ENCODE data around the gene DNER.

DNER gene

GRCh38 chr2:229467783-229468182 is 246.6 kb downstream of the DNER start:
- no peak for DNase-seq
- CTCF ChIA-PET: interaction anchor here (0.9 to 1.2 kb wide), 2 partner anchors 8 to 354 kb away, joined by 3 read pairs; no protein-coding TSS in a partner anchor
- POLR2A ChIA-PET: no interaction called here
- Histone ChIP-seq H3K4me1 (ENCODE audit: control extremely low read depth in 1 of 4, control insufficient read depth in 4 of 4, insufficient read depth in 4 of 4, low read length in 3 of 4) (no peaks in the 10 kb centered on the region), H3K27ac (ENCODE audit: insufficient read depth in 1 of 2, low read depth in 1 of 2, low read length in 2 of 2, poor library complexity in 1 of 2, severe bottlenecking in 2 of 2) (no peak overlapping the region), H3K9me3 (ENCODE audit: control extremely low read depth in 1 of 5, control insufficient read depth in 4 of 5, insufficient read depth in 2 of 5, low read depth in 1 of 5, low read length in 4 of 5) (no peaks in the 10 kb centered on the region), H3K4me3 (ENCODE audit: control insufficient read depth in 1 of 7, extremely low read depth in 1 of 7, insufficient read depth in 4 of 7, low read depth in 2 of 7, low read length in 6 of 7) (no peak overlapping the region), H3K27me3 (replicated peaks in 2 of 5; ENCODE audit: control insufficient read depth in 4 of 5, insufficient read depth in 5 of 5, low read length in 4 of 5) (peaks cover 0 to 3% (median 0%) of the 10 kb centered on the region in 5 experiments), H3K36me3 (ENCODE audit: control insufficient read depth in 4 of 4, insufficient read depth in 4 of 4, low read length in 3 of 4) (no peaks in the 10 kb centered on the region)
- WGBS (ENCODE audit: insufficient coverage): 97% methylated on average over 6 of the region's 7 CpGs

DNA sequence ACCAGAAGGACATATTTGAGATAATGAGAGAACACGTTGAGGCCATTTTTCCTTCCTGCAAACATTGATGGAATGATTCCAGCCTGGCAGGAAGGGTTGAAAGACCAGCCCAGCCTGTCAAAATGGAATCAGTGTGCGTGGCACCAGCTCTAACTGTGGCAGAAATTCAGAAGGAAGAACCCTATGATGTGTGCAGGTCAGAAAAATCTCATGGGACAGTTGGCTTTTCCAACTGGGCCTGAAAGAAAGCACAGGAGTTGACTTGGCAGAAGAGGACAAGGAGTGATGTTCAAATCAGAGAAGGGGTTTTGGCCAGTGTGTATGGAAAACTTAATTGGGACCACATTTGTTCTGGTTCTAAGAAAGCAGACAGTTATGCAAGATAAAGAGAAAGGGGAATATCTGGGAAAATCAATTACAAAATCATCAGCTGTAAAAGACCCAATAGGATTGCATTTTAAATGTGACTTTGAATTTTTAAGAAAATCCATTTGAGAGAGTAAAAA is 250.5 kb downstream of the DNER start:
- ChIA-PET CTCF (no interaction called here), POLR2A (no interaction called here)
- DNase-seq: no peak
- peaks cover 0 to 3% (median 0%) of the 10 kb centered on the region in 5 experiments for H3K27me3 ChIP-seq (replicated peaks in 2 of 5; ENCODE audit: control insufficient read depth in 4 of 5, insufficient read depth in 5 of 5, low read length in 4 of 5)
- 84% methylated on average over 2 of the region's 2 CpGs for WGBS (ENCODE audit: insufficient coverage)
- no peak overlapping the region for H3K4me3 ChIP-seq (ENCODE audit: control insufficient read depth in 1 of 7, extremely low read depth in 1 of 7, insufficient read depth in 4 of 7, low read depth in 2 of 7, low read length in 6 of 7)
- H3K27ac ChIP-seq (ENCODE audit: insufficient read depth in 1 of 2, low read depth in 1 of 2, low read length in 2 of 2, poor library complexity in 1 of 2, severe bottlenecking in 2 of 2): no peak overlapping the region
- no peaks in the 10 kb centered on the region for H3K4me1 ChIP-seq (ENCODE audit: control extremely low read depth in 1 of 4, control insufficient read depth in 4 of 4, insufficient read depth in 4 of 4, low read length in 3 of 4)
- H3K36me3 ChIP-seq (ENCODE audit: control insufficient read depth in 4 of 4, insufficient read depth in 4 of 4, low read length in 3 of 4): no peaks in the 10 kb centered on the region
- H3K9me3 ChIP-seq (ENCODE audit: control extremely low read depth in 1 of 5, control insufficient read depth in 4 of 5, insufficient read depth in 2 of 5, low read depth in 1 of 5, low read length in 4 of 5): no peaks in the 10 kb centered on the region

GRCh38 chr2:229462112-229462511 is 252.2 kb downstream of the DNER start:
- no peaks in the 10 kb centered on the region for H3K36me3 ChIP-seq (ENCODE audit: control insufficient read depth in 4 of 4, insufficient read depth in 4 of 4, low read length in 3 of 4)
- CTCF ChIA-PET: no interaction called here
- no peak overlapping the region for H3K27ac ChIP-seq (ENCODE audit: insufficient read depth in 1 of 2, low read depth in 1 of 2, low read length in 2 of 2, poor library complexity in 1 of 2, severe bottlenecking in 2 of 2)
- no peaks in the 10 kb centered on the region for H3K4me1 ChIP-seq (ENCODE audit: control extremely low read depth in 1 of 4, control insufficient read depth in 4 of 4, insufficient read depth in 4 of 4, low read length in 3 of 4)
- H3K4me3 ChIP-seq (ENCODE audit: control insufficient read depth in 1 of 7, extremely low read depth in 1 of 7, insufficient read depth in 4 of 7, low read depth in 2 of 7, low read length in 6 of 7): no peak overlapping the region
- POLR2A ChIA-PET: no interaction called here
- H3K27me3 ChIP-seq (replicated peaks in 2 of 5; ENCODE audit: control insufficient read depth in 4 of 5, insufficient read depth in 5 of 5, low read length in 4 of 5): peaks cover 0 to 3% (median 0%) of the 10 kb centered on the region in 5 experiments
- H3K9me3 ChIP-seq (ENCODE audit: control extremely low read depth in 1 of 5, control insufficient read depth in 4 of 5, insufficient read depth in 2 of 5, low read depth in 1 of 5, low read length in 4 of 5): no peaks in the 10 kb centered on the region
- DNase-seq: no peak

- Histone ChIP-seq H3K4me1 (ENCODE audit: control extremely low read depth in 1 of 4, control insufficient read depth in 4 of 4, insufficient read depth in 4 of 4, low read length in 3 of 4) (no peaks in the 10 kb centered on the region), H3K36me3 (ENCODE audit: control insufficient read depth in 4 of 4, insufficient read depth in 4 of 4, low read length in 3 of 4) (no peaks in the 10 kb centered on the region), H3K27ac (ENCODE audit: insufficient read depth in 1 of 2, low read depth in 1 of 2, low read length in 2 of 2, poor library complexity in 1 of 2, severe bottlenecking in 2 of 2) (no peak overlapping the region), H3K9me3 (ENCODE audit: control extremely low read depth in 1 of 5, control insufficient read depth in 4 of 5, insufficient read depth in 2 of 5, low read depth in 1 of 5, low read length in 4 of 5) (no peaks in the 10 kb centered on the region), H3K27me3 (replicated peaks in 2 of 5; ENCODE audit: control insufficient read depth in 4 of 5, insufficient read depth in 5 of 5, low read length in 4 of 5) (no peaks in the 10 kb centered on the region), H3K4me3 (ENCODE audit: control insufficient read depth in 1 of 7, extremely low read depth in 1 of 7, insufficient read depth in 4 of 7, low read depth in 2 of 7, low read length in 6 of 7) (no peak overlapping the region)
- 97% methylated on average over 5 of the region's 6 CpGs for WGBS (ENCODE audit: insufficient coverage)
- ChIA-PET CTCF (no interaction called here), POLR2A (no interaction called here)
- no peak for DNase-seq
These were observed 258.3 kb downstream of the DNER start for GRCh38 chr2:229456091-229456490.

DNA sequence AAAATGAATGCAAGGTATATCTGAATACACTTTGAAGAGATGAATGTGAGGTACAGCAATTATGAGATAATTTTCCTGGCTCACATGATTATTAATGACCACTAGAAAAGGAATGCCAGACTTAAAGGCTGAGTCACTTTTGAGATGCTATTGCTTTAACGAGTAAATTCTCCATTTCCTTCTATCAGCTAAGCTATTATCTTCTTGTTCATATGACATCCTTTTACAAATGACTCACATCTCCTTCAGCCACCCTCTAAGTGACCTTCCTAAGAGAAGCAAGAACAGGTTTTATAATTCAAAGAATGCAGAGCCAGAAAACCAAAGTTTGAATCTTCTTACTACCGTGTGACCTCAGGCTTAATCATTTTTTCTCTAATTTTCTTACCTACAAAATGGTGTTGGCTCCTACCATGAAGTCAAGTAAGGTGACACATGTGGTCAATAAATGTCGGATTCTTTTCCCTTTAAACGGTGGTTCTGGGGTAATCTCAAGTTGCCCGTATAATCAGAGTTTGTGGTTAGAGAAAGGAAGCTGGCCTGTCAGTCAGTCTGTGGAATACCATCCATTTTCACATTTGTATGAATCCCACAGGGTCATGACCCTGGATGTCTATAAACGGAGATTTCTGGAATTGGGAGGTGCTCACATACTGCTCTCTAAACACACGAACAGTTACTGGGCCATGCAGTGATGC is 259.3 kb downstream of the DNER start:
- DNase-seq: no peak
- Histone ChIP-seq H3K9me3 (ENCODE audit: control extremely low read depth in 1 of 5, control insufficient read depth in 4 of 5, insufficient read depth in 2 of 5, low read depth in 1 of 5, low read length in 4 of 5) (no peaks in the 10 kb centered on the region), H3K4me1 (ENCODE audit: control extremely low read depth in 1 of 4, control insufficient read depth in 4 of 4, insufficient read depth in 4 of 4, low read length in 3 of 4) (no peaks in the 10 kb centered on the region), H3K36me3 (ENCODE audit: control insufficient read depth in 4 of 4, insufficient read depth in 4 of 4, low read length in 3 of 4) (no peaks in the 10 kb centered on the region), H3K27me3 (replicated peaks in 2 of 5; ENCODE audit: control insufficient read depth in 4 of 5, insufficient read depth in 5 of 5, low read length in 4 of 5) (no peaks in the 10 kb centered on the region), H3K4me3 (ENCODE audit: control insufficient read depth in 1 of 7, extremely low read depth in 1 of 7, insufficient read depth in 4 of 7, low read depth in 2 of 7, low read length in 6 of 7) (no peak overlapping the region), H3K27ac (ENCODE audit: insufficient read depth in 1 of 2, low read depth in 1 of 2, low read length in 2 of 2, poor library complexity in 1 of 2, severe bottlenecking in 2 of 2) (no peak overlapping the region)
- 64% methylated on average over 6 of the region's 7 CpGs for WGBS (ENCODE audit: insufficient coverage)
- ChIA-PET CTCF (no interaction called here), POLR2A (no interaction called here)

DNA sequence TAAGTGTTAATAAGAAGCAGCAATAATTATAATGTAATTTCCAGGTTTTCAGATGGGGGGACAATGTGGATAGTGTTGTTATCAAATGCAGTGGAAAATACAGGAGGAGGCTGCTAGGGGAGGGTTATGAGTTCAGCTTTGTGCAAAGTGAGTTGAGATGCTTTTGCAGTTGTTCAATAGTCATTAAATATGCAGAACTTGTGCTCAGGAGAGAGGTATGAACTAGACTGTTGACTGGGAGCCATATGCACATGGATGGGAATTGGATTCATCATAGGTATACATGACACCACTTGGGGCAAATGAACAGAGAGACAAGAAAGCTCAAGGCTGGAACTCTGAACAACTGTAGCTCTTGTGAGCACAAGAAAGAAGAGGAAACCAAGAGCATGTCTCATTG is 261.1 kb downstream of the DNER start:
- no peak for DNase-seq
- H3K27ac ChIP-seq (ENCODE audit: insufficient read depth in 1 of 2, low read depth in 1 of 2, low read length in 2 of 2, poor library complexity in 1 of 2, severe bottlenecking in 2 of 2): no peak overlapping the region
- H3K4me1 ChIP-seq (ENCODE audit: control extremely low read depth in 1 of 4, control insufficient read depth in 4 of 4, insufficient read depth in 4 of 4, low read length in 3 of 4): no peaks in the 10 kb centered on the region
- no peaks in the 10 kb centered on the region for H3K9me3 ChIP-seq (ENCODE audit: control extremely low read depth in 1 of 5, control insufficient read depth in 4 of 5, insufficient read depth in 2 of 5, low read depth in 1 of 5, low read length in 4 of 5)
- ChIA-PET CTCF (interaction anchor here (0.9 kb wide), 1 partner anchor 13 kb away, joined by 3 read pairs; no protein-coding TSS in a partner anchor), POLR2A (no interaction called here)
- H3K36me3 ChIP-seq (ENCODE audit: control insufficient read depth in 4 of 4, insufficient read depth in 4 of 4, low read length in 3 of 4): no peaks in the 10 kb centered on the region
- no peaks in the 10 kb centered on the region for H3K27me3 ChIP-seq (replicated peaks in 2 of 5; ENCODE audit: control insufficient read depth in 4 of 5, insufficient read depth in 5 of 5, low read length in 4 of 5)
- H3K4me3 ChIP-seq (ENCODE audit: control insufficient read depth in 1 of 7, extremely low read depth in 1 of 7, insufficient read depth in 4 of 7, low read depth in 2 of 7, low read length in 6 of 7): no peak overlapping the region

DNA sequence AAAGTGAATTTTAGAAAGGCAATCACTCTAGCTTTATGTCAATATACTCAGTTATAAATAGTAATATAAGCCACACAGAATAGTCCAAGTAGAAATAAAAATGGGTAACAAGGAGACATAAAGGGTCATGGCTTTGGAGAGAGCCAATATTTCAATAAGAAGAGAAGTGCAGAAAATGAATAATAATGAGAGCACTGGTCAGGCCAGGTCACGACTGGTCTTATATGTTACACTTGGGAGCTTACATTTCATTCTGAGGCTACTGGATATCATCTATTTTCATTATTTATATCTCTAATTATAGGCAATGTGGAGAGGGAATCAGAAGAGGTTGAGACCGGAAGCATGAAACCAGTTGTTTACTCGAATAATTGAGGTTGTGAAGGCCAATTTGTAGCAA is 262.5 kb downstream of the DNER start:
- Histone ChIP-seq H3K4me3 (ENCODE audit: control insufficient read depth in 1 of 7, extremely low read depth in 1 of 7, insufficient read depth in 4 of 7, low read depth in 2 of 7, low read length in 6 of 7) (no peak overlapping the region), H3K9me3 (ENCODE audit: control extremely low read depth in 1 of 5, control insufficient read depth in 4 of 5, insufficient read depth in 2 of 5, low read depth in 1 of 5, low read length in 4 of 5) (no peaks in the 10 kb centered on the region), H3K4me1 (ENCODE audit: control extremely low read depth in 1 of 4, control insufficient read depth in 4 of 4, insufficient read depth in 4 of 4, low read length in 3 of 4) (no peaks in the 10 kb centered on the region), H3K27me3 (replicated peaks in 2 of 5; ENCODE audit: control insufficient read depth in 4 of 5, insufficient read depth in 5 of 5, low read length in 4 of 5) (no peaks in the 10 kb centered on the region), H3K27ac (ENCODE audit: insufficient read depth in 1 of 2, low read depth in 1 of 2, low read length in 2 of 2, poor library complexity in 1 of 2, severe bottlenecking in 2 of 2) (no peak overlapping the region), H3K36me3 (ENCODE audit: control insufficient read depth in 4 of 4, insufficient read depth in 4 of 4, low read length in 3 of 4) (no peaks in the 10 kb centered on the region)
- ChIA-PET POLR2A (no interaction called here), CTCF (interaction anchor here (0.9 kb wide), 1 partner anchor 45 kb away, joined by 3 read pairs; no protein-coding TSS in a partner anchor)
- no CpG with 5 or more reads among the region's 3 CpGs for WGBS (ENCODE audit: insufficient coverage)
- no peak for DNase-seq

All from common myeloid progenitor, CD34-positive (primary cell).